Esophagus (tissue), 2 donors: ENCODE results near the gene MDFIC2. TPM values are rescaled to one million over a fixed set of nuclear protein-coding genes. Genes with fewer than 3 reads are reported as not detected.

Experiments used
- H3K27ac ChIP-seq, 2 donors: one replicate each; pipeline ENCODE4 v1.5.1; 2013; ENCODE audit warnings: low read depth in 2 of 2, mild to moderate bottlenecking in 2 of 2, inconsistent platforms in 1 of 2, low read length in 1 of 2, moderate library complexity in 1 of 2
- H3K27me3 ChIP-seq, 2 donors: one replicate each; pipeline ENCODE4 v1.6.1; 2013; ENCODE audit warnings: low read length in 2 of 2, control low read depth in 1 of 2, mild to moderate bottlenecking in 1 of 2; ENCODE audit not compliant: insufficient read depth in 2 of 2, control insufficient read depth in 1 of 2
- H3K36me3 ChIP-seq, 2 donors: one replicate each; pipeline ENCODE4 v1.6.1; 2013; ENCODE audit warnings: low read length in 1 of 2; ENCODE audit not compliant: control insufficient read depth in 2 of 2, insufficient read depth in 2 of 2
- H3K4me1 ChIP-seq, 2 donors: one replicate each; pipeline ENCODE4 v1.6.1; 2013; ENCODE audit warnings: low read length in 1 of 2; ENCODE audit not compliant: control insufficient read depth in 2 of 2, insufficient read depth in 2 of 2
- H3K4me3 ChIP-seq, 2 donors: one replicate each; pipeline ENCODE4 v1.5.1; 2013; ENCODE audit warnings: low read length in 2 of 2, mild to moderate bottlenecking in 2 of 2, low read depth in 1 of 2, moderate library complexity in 1 of 2
- H3K9me3 ChIP-seq, 2 donors: one replicate each; pipeline ENCODE4 v1.6.1; 2013; ENCODE audit warnings: mild to moderate bottlenecking in 2 of 2, low read depth in 1 of 2, low read length in 1 of 2, moderate library complexity in 1 of 2; ENCODE audit not compliant: control insufficient read depth in 2 of 2, insufficient read depth in 1 of 2
- WGBS, 2 donors: extraction: QIAGEN DNeasy Blood & Tissue Kit; methylation state at CpG; one replicate each; pipeline ENCODE4 v1.1.7; 2013; 5-methylcytosine and 5-hydroxymethylcytosine counted together
- polyA plus RNA-seq, 2 donors: library from polyadenylated mRNA; stranded (reverse); fragments of 200-250 nt; gene quantifications; one replicate each; pipeline ENCODE4 v1.2.3, GENCODE V29; 2013
- donor health status: healthy with polysubstance abuse.
- donor health status: Bipolar disorder and iron deficiency.

MDFIC2 gene
- polyA plus RNA-seq, 2 donors = not detected

DNA sequence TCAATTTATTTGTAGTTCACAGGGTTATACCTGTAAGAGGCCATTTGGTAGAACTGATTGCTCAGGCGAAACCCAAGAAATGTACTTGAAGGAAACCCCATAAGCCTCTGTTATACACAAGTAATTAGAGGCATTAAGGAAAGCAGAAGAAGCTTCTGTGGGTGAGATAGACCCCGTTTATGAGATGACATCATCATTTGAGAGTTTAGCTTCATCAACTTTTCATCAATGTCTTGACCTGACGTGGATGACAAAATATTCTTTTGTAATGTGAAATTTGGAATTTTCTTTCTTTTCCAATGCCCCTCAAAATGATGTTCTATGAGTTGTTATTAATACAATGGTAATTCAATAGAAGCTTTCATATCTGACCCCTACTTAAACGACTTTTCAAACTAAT is 136.2 kb downstream of the MDFIC2 start:
- H3K27me3 ChIP-seq = no peaks in the 10 kb centered on the region
- H3K36me3 ChIP-seq = no peaks in the 10 kb centered on the region
- 69 to 77% methylated on average over 4 of the region's 4 CpGs for WGBS, 2 donors
- no peak overlapping the region for H3K27ac ChIP-seq
- no peaks in the 10 kb centered on the region for H3K9me3 ChIP-seq
- no peaks in the 10 kb centered on the region for H3K4me1 ChIP-seq
- H3K4me3 ChIP-seq = no peak overlapping the region

- Histone ChIP-seq H3K4me1 (no peaks in the 10 kb centered on the region), H3K9me3 (no peaks in the 10 kb centered on the region), H3K36me3 (no peaks in the 10 kb centered on the region), H3K27ac (no peak overlapping the region), H3K27me3 (no peaks in the 10 kb centered on the region), H3K4me3 (no peak overlapping the region)
- WGBS, 2 donors = 83 to 86% methylated on average over 1 of the region's 1 CpG
Measured at GRCh38 chr3:70156808-70157207, 155.6 kb downstream of the MDFIC2 start.

DNA sequence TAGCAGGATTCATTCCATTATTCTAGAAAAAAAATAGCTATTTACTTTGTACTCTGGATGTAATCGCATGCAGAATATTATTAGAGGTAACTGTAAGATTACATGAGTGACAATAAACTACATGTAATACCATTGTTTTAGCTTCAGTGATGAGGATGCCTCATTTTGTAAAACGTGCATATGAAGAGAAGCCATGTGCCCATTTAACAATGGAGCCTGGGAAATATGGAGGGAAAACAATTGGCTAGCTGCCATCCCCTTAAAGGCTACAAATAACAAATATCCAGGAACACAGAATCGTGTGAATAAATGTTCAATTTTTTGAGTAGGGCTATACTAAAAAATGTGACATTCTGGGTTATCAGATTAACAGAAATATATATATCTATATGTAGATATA is 161.8 kb downstream of the MDFIC2 start:
- Histone ChIP-seq H3K4me1 (no peaks in the 10 kb centered on the region), H3K27ac (no peak overlapping the region), H3K4me3 (no peak overlapping the region), H3K9me3 (no peaks in the 10 kb centered on the region), H3K36me3 (no peaks in the 10 kb centered on the region), H3K27me3 (no peaks in the 10 kb centered on the region)
- 63 to 64% methylated on average over 3 of the region's 3 CpGs for WGBS, 2 donors

GRCh38 chr3:70149714-70150400 is 162.6 kb downstream of the MDFIC2 start:
- no peak overlapping the region for H3K4me3 ChIP-seq
- no peaks in the 10 kb centered on the region for H3K9me3 ChIP-seq
- H3K4me1 ChIP-seq = no peaks in the 10 kb centered on the region
- 58% methylated on average over 4 of the region's 4 CpGs for WGBS, 2 donors
- no peaks in the 10 kb centered on the region for H3K36me3 ChIP-seq
- H3K27ac ChIP-seq = no peak overlapping the region
- no peaks in the 10 kb centered on the region for H3K27me3 ChIP-seq
